ENCODE results near the gene TMBIM6. TPM values are rescaled to one million over a fixed set of nuclear protein-coding genes. Genes with fewer than 3 reads are reported as not detected.
"Not testable (repeated sequence)": the region's sequence is repeated elsewhere in the genome, so short reads cannot be mapped to it uniquely, and the experiment has no call there.

TMBIM6 gene
- total and polyA plus RNA-seq, 4 donors: 114 to 325 (median 226) TPM

GRCh38 chr12:49702676-49703215 is 38.6 kb upstream of the TMBIM6 start:
- H3K9me3 ChIP-seq (ENCODE audit: control insufficient read depth, low read length): no peaks in the 10 kb centered on the region
- no peak for ATAC-seq (ENCODE audit: low FRiP score)

GRCh38 chr12:49703647-49704137 is 37.7 kb upstream of the TMBIM6 start:
- Histone ChIP-seq H3K9me3 (ENCODE audit: control insufficient read depth, low read length) (no peaks in the 10 kb centered on the region), H3K4me1 (ENCODE audit: control insufficient read depth in 1 of 2, insufficient read depth in 2 of 2, low read length in 2 of 2) (peaks cover 0 to 6% of the 10 kb centered on the region in 2 donors)

More at GRCh38 chr12:49702676-49703215, 38.6 kb upstream of the TMBIM6 start:
- Histone ChIP-seq H3K27ac (ENCODE audit: low read depth in 1 of 2, low read length in 2 of 2) (no peak overlapping the region), H3K36me3 (ENCODE audit: control insufficient read depth in 1 of 2, insufficient read depth in 2 of 2, low read length in 1 of 2) (no peaks in the 10 kb centered on the region), H3K4me3 (ENCODE audit: low read length in 2 of 2) (no peak overlapping the region), H3K4me1 (ENCODE audit: control insufficient read depth in 1 of 2, insufficient read depth in 2 of 2, low read length in 2 of 2) (peaks cover 0 to 12% of the 10 kb centered on the region in 2 donors), H3K27me3 (ENCODE audit: control insufficient read depth in 1 of 2, insufficient read depth in 2 of 2, low read length in 1 of 2) (no peaks in the 10 kb centered on the region)
- intact Hi-C loops (cut with DNase I): no loop called here
- DNase-seq: no peak

GRCh38 chr12:49705479-49706134 is 35.8 kb upstream of the TMBIM6 start:
- 9 to 19% methylated on average over 10 of the region's 10 CpGs for WGBS, 2 donors
- H3K36me3 ChIP-seq (ENCODE audit: control insufficient read depth in 1 of 2, insufficient read depth in 2 of 2, low read length in 1 of 2): no peaks in the 10 kb centered on the region
- intact Hi-C loops (cut with DNase I): loop anchor here in 1 of 2 donors (5.0 kb wide), 1 partner anchor 33 kb away; no protein-coding TSS in a partner anchor
- peaks cover 0 to 6% of the 10 kb centered on the region in 2 donors for H3K4me1 ChIP-seq (ENCODE audit: control insufficient read depth in 1 of 2, insufficient read depth in 2 of 2, low read length in 2 of 2)
- ATAC-seq (ENCODE audit: low FRiP score) (no peak), DNase-seq (peak; percentile 69 to 81)
- H3K27me3 ChIP-seq (ENCODE audit: control insufficient read depth in 1 of 2, insufficient read depth in 2 of 2, low read length in 1 of 2): no peaks in the 10 kb centered on the region
- H3K9me3 ChIP-seq (ENCODE audit: control insufficient read depth, low read length): no peaks in the 10 kb centered on the region
- no peak overlapping the region for H3K27ac ChIP-seq (ENCODE audit: low read depth in 1 of 2, low read length in 2 of 2)
- H3K4me3 ChIP-seq (ENCODE audit: low read length in 2 of 2): no peak overlapping the region

More at GRCh38 chr12:49703647-49704137, 37.7 kb upstream of the TMBIM6 start:
- Histone ChIP-seq H3K36me3 (ENCODE audit: control insufficient read depth in 1 of 2, insufficient read depth in 2 of 2, low read length in 1 of 2) (no peaks in the 10 kb centered on the region), H3K27me3 (ENCODE audit: control insufficient read depth in 1 of 2, insufficient read depth in 2 of 2, low read length in 1 of 2) (no peaks in the 10 kb centered on the region), H3K27ac (ENCODE audit: low read depth in 1 of 2, low read length in 2 of 2) (no peak overlapping the region), H3K4me3 (ENCODE audit: low read length in 2 of 2) (no peak overlapping the region)
- DNase-seq (peak in 1 of 2 donors; percentile 49), ATAC-seq (ENCODE audit: low FRiP score) (no peak)
- WGBS, 2 donors: 69 to 82% methylated on average over 3 of the region's 3 CpGs
- intact Hi-C loops (cut with DNase I): no loop called here

- Histone ChIP-seq H3K4me3 (ENCODE audit: low read length in 2 of 2) (peak overlapping the region; percentile 56 to 57), H3K27ac (ENCODE audit: low read depth in 1 of 2, low read length in 2 of 2) (peak overlapping the region in 1 of 2 donors; percentile 9), H3K9me3 (ENCODE audit: control insufficient read depth, low read length) (no peaks in the 10 kb centered on the region), H3K4me1 (ENCODE audit: control insufficient read depth in 1 of 2, insufficient read depth in 2 of 2, low read length in 2 of 2) (peaks cover 0 to 6% of the 10 kb centered on the region in 2 donors), H3K27me3 (ENCODE audit: control insufficient read depth in 1 of 2, insufficient read depth in 2 of 2, low read length in 1 of 2) (no peaks in the 10 kb centered on the region), H3K36me3 (ENCODE audit: control insufficient read depth in 1 of 2, insufficient read depth in 2 of 2, low read length in 1 of 2) (no peaks in the 10 kb centered on the region)
- 0 to 2% methylated on average over 37 to 43 of the region's 43 CpGs for WGBS, 2 donors
- ATAC-seq (ENCODE audit: low FRiP score) (peak; percentile 42), DNase-seq (peak; percentile 58 to 81)
- intact Hi-C loops (cut with DNase I): loop anchor here (1.0 to 5.0 kb wide), 2 partner anchors 34 to 62 kb away; no protein-coding TSS in a partner anchor
Observed at GRCh38 chr12:49706351-49707127, 34.8 kb upstream of the TMBIM6 start.

- H3K27ac ChIP-seq (ENCODE audit: low read depth in 1 of 2, low read length in 2 of 2): peak within 1 kb of the TSS in 1 of 2 donors; percentile 9
- 0 to 1% methylated on average over 78 to 93 of the region's 93 CpGs for WGBS, 2 donors
- peak within 1 kb of the TSS; percentile 56 to 57 for H3K4me3 ChIP-seq (ENCODE audit: low read length in 2 of 2)
- H3K9me3 ChIP-seq (ENCODE audit: control insufficient read depth, low read length): no peaks in the 10 kb centered on the region
- no peaks in the 10 kb centered on the region for H3K27me3 ChIP-seq (ENCODE audit: control insufficient read depth in 1 of 2, insufficient read depth in 2 of 2, low read length in 1 of 2)
- intact Hi-C loops (cut with DNase I): loop anchor here (1.0 to 5.0 kb wide), 2 partner anchors 35 to 63 kb away; no protein-coding TSS in a partner anchor
- ATAC-seq (ENCODE audit: low FRiP score) (peak; percentile 99), DNase-seq (peak; percentile 99 to 100)
- peaks cover 0 to 6% of the 10 kb centered on the region in 2 donors for H3K4me1 ChIP-seq (ENCODE audit: control insufficient read depth in 1 of 2, insufficient read depth in 2 of 2, low read length in 2 of 2)
- H3K36me3 ChIP-seq (ENCODE audit: control insufficient read depth in 1 of 2, insufficient read depth in 2 of 2, low read length in 1 of 2): no peaks in the 10 kb centered on the region
Observed at GRCh38 chr12:49707128-49707811, 34.1 kb upstream of the TMBIM6 start, which contains the start of gene FMNL3. TSS of gene FMNL3 (minus strand) at chr12:49707405. CDS start at chr12:49707180, 225 bp downstream.

GRCh38 chr12:49707812-49708147 is 33.6 kb upstream of the TMBIM6 start:
- Histone ChIP-seq H3K27ac (ENCODE audit: low read depth in 1 of 2, low read length in 2 of 2) (no peak overlapping the region), H3K9me3 (ENCODE audit: control insufficient read depth, low read length) (no peaks in the 10 kb centered on the region), H3K27me3 (ENCODE audit: control insufficient read depth in 1 of 2, insufficient read depth in 2 of 2, low read length in 1 of 2) (no peaks in the 10 kb centered on the region), H3K36me3 (ENCODE audit: control insufficient read depth in 1 of 2, insufficient read depth in 2 of 2, low read length in 1 of 2) (no peaks in the 10 kb centered on the region), H3K4me3 (ENCODE audit: low read length in 2 of 2) (no peak overlapping the region), H3K4me1 (ENCODE audit: control insufficient read depth in 1 of 2, insufficient read depth in 2 of 2, low read length in 2 of 2) (peaks cover 0 to 6% of the 10 kb centered on the region in 2 donors)
- DNase-seq (no peak), ATAC-seq (ENCODE audit: low FRiP score) (no peak)
- intact Hi-C loops (cut with DNase I): loop anchor here (1.0 to 5.0 kb wide), 2 partner anchors 35 to 63 kb away; no protein-coding TSS in a partner anchor
- 30 to 35% methylated on average over 11 of the region's 11 CpGs for WGBS, 2 donors

GRCh38 chr12:49708851-49709250 is 32.5 kb upstream of the TMBIM6 start:
- ATAC-seq (ENCODE audit: low FRiP score) (no peak), DNase-seq (no peak)
- Histone ChIP-seq H3K36me3 (ENCODE audit: control insufficient read depth in 1 of 2, insufficient read depth in 2 of 2, low read length in 1 of 2) (no peaks in the 10 kb centered on the region), H3K27me3 (ENCODE audit: control insufficient read depth in 1 of 2, insufficient read depth in 2 of 2, low read length in 1 of 2) (no peaks in the 10 kb centered on the region), H3K27ac (ENCODE audit: low read depth in 1 of 2, low read length in 2 of 2) (no peak overlapping the region), H3K4me3 (ENCODE audit: low read length in 2 of 2) (no peak overlapping the region), H3K4me1 (ENCODE audit: control insufficient read depth in 1 of 2, insufficient read depth in 2 of 2, low read length in 2 of 2) (no peaks in the 10 kb centered on the region), H3K9me3 (ENCODE audit: control insufficient read depth, low read length) (no peaks in the 10 kb centered on the region)
- 97 to 98% methylated on average over 3 of the region's 3 CpGs for WGBS, 2 donors
- intact Hi-C loops (cut with DNase I): loop anchor here in 1 of 2 donors (5.0 kb wide), 1 partner anchor 37 kb away; no protein-coding TSS in a partner anchor

GRCh38 chr12:49713952-49714351 is 27.4 kb upstream of the TMBIM6 start:
- H3K27me3 ChIP-seq (ENCODE audit: control insufficient read depth in 1 of 2, insufficient read depth in 2 of 2, low read length in 1 of 2); H3K27ac ChIP-seq (ENCODE audit: low read depth in 1 of 2, low read length in 2 of 2); DNase-seq; H3K4me1 ChIP-seq (ENCODE audit: control insufficient read depth in 1 of 2, insufficient read depth in 2 of 2, low read length in 2 of 2); intact Hi-C loops (cut with DNase I); ATAC-seq (ENCODE audit: low FRiP score); H3K9me3 ChIP-seq (ENCODE audit: control insufficient read depth, low read length); H3K36me3 ChIP-seq (ENCODE audit: control insufficient read depth in 1 of 2, insufficient read depth in 2 of 2, low read length in 1 of 2); H3K4me3 ChIP-seq (ENCODE audit: low read length in 2 of 2): not testable (repeated sequence)
- WGBS, 2 donors: 95 to 99% methylated on average over 3 of the region's 3 CpGs
